HepG2 (cell line): ENCODE results near the gene USH2A.

ENCODE experiments used
- CBFB ChIP-seq: sonication (generic); formaldehyde crosslinking; IDR thresholded peaks from 2 replicates; pipeline ENCODE4 v1.4.0; 2020; ENCODE audit warnings: missing genetic modification reagents
- MXD4 ChIP-seq: IDR thresholded peaks from 2 replicates; pipeline ENCODE4 v1.6.1; 2016; ENCODE audit warnings: mild to moderate bottlenecking, missing biosample characterization, missing genetic modification reagents
- SMC3 ChIP-seq: IDR thresholded peaks from 2 replicates; pipeline ENCODE4 v1.6.1; 2011; ENCODE audit warnings: low read length, improper control_type of control experiment
- SUZ12 ChIP-seq: fragments of 150-350 bp; IDR thresholded peaks from 2 replicates; pipeline ENCODE4 v1.6.1; 2014; ENCODE audit warnings: low read depth, low read length
- ZNF660 ChIP-seq: sonication (generic); formaldehyde crosslinking; IDR thresholded peaks from 2 replicates; pipeline ENCODE4 v1.5.1; 2020; ENCODE audit warnings: mild to moderate bottlenecking, low read depth, missing genetic modification reagents, borderline replicate concordance
- ZNF678 ChIP-seq: sonication (generic); formaldehyde crosslinking; IDR thresholded peaks from 2 replicates; pipeline ENCODE4 v1.4.0; 2020; ENCODE audit warnings: mild to moderate bottlenecking, missing genetic modification reagents
- ZSCAN21 ChIP-seq: sonication (generic); formaldehyde crosslinking; IDR thresholded peaks from 2 replicates; pipeline ENCODE4 v1.8.0; 2022; ENCODE audit warnings: mild to moderate bottlenecking, missing genetic modification reagents, moderate library complexity, borderline replicate concordance
- TF ChIP-seq, protein P1 (sequence below), 2 experiments: IDR thresholded peaks; 2 replicates each; pipeline ENCODE4 v1.6.1; 2011 to 2012; ENCODE audit warnings: low read length in 2 of 2, borderline replicate concordance in 1 of 2, low read depth in 1 of 2, mild to moderate bottlenecking in 1 of 2, moderate library complexity in 1 of 2
- TF ChIP-seq, protein P2 (sequence below): sonication (generic); formaldehyde crosslinking; IDR thresholded peaks from 2 replicates; pipeline ENCODE4 v1.9.0; 2022; ENCODE audit warnings: low read depth, missing genetic modification reagents
- TF ChIP-seq, protein P3 (sequence below): sonication (generic); formaldehyde crosslinking; IDR thresholded peaks from 2 replicates; pipeline ENCODE4 v1.5.0; 2020; ENCODE audit warnings: mild to moderate bottlenecking, missing genetic modification reagents, moderate library complexity

DNA sequence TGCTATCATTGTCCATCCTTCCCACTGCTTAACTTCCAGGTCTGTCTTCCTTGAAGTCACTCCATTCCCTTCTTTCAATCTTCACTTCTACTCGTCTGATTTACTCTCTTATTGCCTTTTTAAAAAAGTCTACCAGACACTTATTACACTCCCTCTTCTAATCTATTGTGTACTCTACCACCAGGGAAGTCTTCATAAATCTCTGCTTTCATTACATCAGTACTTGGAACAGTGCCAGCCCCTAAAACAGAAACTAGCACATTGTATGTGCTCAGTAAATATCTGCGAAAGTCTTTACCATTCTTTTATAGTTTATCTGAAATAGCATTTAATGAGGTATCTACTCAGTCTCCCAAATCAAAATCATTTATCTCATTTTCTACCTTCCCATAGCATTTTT lies 236.4 kb downstream of the USH2A start:
- no peak for TF ChIP-seq CBFB (CRISPR knock-in tag)
- TF ChIP-seq, protein P1, sequence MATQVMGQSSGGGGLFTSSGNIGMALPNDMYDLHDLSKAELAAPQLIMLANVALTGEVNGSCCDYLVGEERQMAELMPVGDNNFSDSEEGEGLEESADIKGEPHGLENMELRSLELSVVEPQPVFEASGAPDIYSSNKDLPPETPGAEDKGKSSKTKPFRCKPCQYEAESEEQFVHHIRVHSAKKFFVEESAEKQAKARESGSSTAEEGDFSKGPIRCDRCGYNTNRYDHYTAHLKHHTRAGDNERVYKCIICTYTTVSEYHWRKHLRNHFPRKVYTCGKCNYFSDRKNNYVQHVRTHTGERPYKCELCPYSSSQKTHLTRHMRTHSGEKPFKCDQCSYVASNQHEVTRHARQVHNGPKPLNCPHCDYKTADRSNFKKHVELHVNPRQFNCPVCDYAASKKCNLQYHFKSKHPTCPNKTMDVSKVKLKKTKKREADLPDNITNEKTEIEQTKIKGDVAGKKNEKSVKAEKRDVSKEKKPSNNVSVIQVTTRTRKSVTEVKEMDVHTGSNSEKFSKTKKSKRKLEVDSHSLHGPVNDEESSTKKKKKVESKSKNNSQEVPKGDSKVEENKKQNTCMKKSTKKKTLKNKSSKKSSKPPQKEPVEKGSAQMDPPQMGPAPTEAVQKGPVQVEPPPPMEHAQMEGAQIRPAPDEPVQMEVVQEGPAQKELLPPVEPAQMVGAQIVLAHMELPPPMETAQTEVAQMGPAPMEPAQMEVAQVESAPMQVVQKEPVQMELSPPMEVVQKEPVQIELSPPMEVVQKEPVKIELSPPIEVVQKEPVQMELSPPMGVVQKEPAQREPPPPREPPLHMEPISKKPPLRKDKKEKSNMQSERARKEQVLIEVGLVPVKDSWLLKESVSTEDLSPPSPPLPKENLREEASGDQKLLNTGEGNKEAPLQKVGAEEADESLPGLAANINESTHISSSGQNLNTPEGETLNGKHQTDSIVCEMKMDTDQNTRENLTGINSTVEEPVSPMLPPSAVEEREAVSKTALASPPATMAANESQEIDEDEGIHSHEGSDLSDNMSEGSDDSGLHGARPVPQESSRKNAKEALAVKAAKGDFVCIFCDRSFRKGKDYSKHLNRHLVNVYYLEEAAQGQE (IDR thresholded peaks at IDR 0.05; ENCODE audit: borderline replicate concordance in 1 of 2, low read depth in 1 of 2, low read length in 2 of 2) = no peak
- TF ChIP-seq, protein P2, sequence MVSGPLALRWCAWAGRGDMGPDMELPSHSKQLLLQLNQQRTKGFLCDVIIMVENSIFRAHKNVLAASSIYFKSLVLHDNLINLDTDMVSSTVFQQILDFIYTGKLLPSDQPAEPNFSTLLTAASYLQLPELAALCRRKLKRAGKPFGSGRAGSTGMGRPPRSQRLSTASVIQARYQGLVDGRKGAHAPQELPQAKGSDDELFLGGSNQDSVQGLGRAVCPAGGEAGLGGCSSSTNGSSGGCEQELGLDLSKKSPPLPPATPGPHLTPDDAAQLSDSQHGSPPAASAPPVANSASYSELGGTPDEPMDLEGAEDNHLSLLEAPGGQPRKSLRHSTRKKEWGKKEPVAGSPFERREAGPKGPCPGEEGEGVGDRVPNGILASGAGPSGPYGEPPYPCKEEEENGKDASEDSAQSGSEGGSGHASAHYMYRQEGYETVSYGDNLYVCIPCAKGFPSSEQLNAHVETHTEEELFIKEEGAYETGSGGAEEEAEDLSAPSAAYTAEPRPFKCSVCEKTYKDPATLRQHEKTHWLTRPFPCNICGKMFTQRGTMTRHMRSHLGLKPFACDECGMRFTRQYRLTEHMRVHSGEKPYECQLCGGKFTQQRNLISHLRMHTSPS (CRISPR knock-in tag) = no peak
- no peak for TF ChIP-seq MXD4 (CRISPR knock-in tag)
- no peak for TF ChIP-seq SUZ12
- TF ChIP-seq, protein P3, sequence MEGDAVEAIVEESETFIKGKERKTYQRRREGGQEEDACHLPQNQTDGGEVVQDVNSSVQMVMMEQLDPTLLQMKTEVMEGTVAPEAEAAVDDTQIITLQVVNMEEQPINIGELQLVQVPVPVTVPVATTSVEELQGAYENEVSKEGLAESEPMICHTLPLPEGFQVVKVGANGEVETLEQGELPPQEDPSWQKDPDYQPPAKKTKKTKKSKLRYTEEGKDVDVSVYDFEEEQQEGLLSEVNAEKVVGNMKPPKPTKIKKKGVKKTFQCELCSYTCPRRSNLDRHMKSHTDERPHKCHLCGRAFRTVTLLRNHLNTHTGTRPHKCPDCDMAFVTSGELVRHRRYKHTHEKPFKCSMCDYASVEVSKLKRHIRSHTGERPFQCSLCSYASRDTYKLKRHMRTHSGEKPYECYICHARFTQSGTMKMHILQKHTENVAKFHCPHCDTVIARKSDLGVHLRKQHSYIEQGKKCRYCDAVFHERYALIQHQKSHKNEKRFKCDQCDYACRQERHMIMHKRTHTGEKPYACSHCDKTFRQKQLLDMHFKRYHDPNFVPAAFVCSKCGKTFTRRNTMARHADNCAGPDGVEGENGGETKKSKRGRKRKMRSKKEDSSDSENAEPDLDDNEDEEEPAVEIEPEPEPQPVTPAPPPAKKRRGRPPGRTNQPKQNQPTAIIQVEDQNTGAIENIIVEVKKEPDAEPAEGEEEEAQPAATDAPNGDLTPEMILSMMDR (CRISPR knock-in tag) = no peak
- no peak for TF ChIP-seq ZNF678 (CRISPR knock-in tag)
- TF ChIP-seq SMC3 = no peak
- TF ChIP-seq ZSCAN21 (CRISPR knock-in tag) = no peak
- no peak for TF ChIP-seq ZNF660 (CRISPR knock-in tag)
